HEK293 (cell line): ENCODE data around the gene FHIT.
A peak's percentile ranks its signal among the peaks of the same experiment; 100 is the strongest.

Experiments used
- CTCF ChIA-PET: fragments of 350-600 bp; formaldehyde crosslinking; extraction: SDS; loops from one replicate; lab custom pipeline; 2021; ENCODE audit warnings: antibody characterized with exemption; lab: Yijun Ruan, JAX
- POLR2A ChIA-PET: fragments of 300-600 bp; formaldehyde crosslinking; extraction: SDS; loops from one replicate; lab custom pipeline; 2020; ENCODE audit warnings: antibody characterized with exemption, inconsistent platforms; lab: Yijun Ruan, JAX
- H3K27ac ChIP-seq: fragments of 200-500 bp; sonication (Bioruptor generic); 2 replicates; pipeline ENCODE4 v1.5.1; 2014; ENCODE audit warnings: low read depth, low read length, control low read depth, inconsistent platforms; ENCODE audit errors: extremely low read depth
- H3K36me3 ChIP-seq, 2 experiments: fragments of 200-500 bp in 1 of 2; sonication (Bioruptor generic) in 1 of 2; 1 replicate in 1 of 2; 2 replicates in 1 of 2; pipeline ENCODE4 v1.5.1; 2014 to 2017; ENCODE audit warnings: inconsistent platforms in 2 of 2, low read length in 2 of 2; ENCODE audit not compliant: control insufficient read depth in 2 of 2, insufficient read depth in 1 of 2
- H3K4me1 ChIP-seq: fragments of 200-500 bp; sonication (Bioruptor generic); 2 replicates; pipeline ENCODE4 v1.5.1; 2014; ENCODE audit warnings: mild to moderate bottlenecking, low read length, inconsistent platforms; ENCODE audit not compliant: control insufficient read depth, insufficient read depth
- H3K4me3 ChIP-seq: 2 replicates; pipeline ENCODE4 v1.5.1; 2011; ENCODE audit warnings: low read depth, mild to moderate bottlenecking, control low read depth, low read length, moderate library complexity
- H3K9me3 ChIP-seq: fragments of 200-500 bp; sonication (Bioruptor generic); 2 replicates; pipeline ENCODE4 v1.5.1; 2014; ENCODE audit warnings: low read depth, low read length, inconsistent platforms; ENCODE audit not compliant: control insufficient read depth, insufficient read depth
- HIC1 ChIP-seq: fragments of 450-650 bp; formaldehyde crosslinking; IDR thresholded peaks from 2 replicates; pipeline ENCODE4 v1.5.1; 2016; ENCODE audit warnings: missing biosample characterization, missing genetic modification characterization
- KLF9 ChIP-seq: fragments of 450-650 bp; formaldehyde crosslinking; IDR thresholded peaks from 2 replicates; pipeline ENCODE4 v1.5.1; 2016; ENCODE audit warnings: missing biosample characterization, missing genetic modification characterization, low read depth
- OSR2 ChIP-seq: fragments of 450-650 bp; formaldehyde crosslinking; IDR thresholded peaks from 2 replicates; pipeline ENCODE4 v1.5.1; 2016; ENCODE audit warnings: missing biosample characterization, missing genetic modification characterization
- PRDM2 ChIP-seq: fragments of 450-650 bp; formaldehyde crosslinking; IDR thresholded peaks from 2 replicates; pipeline ENCODE4 v1.5.1; 2016; ENCODE audit warnings: missing biosample characterization, missing genetic modification characterization, borderline replicate concordance
- SCRT2 ChIP-seq: fragments of 450-650 bp; formaldehyde crosslinking; IDR thresholded peaks from 2 replicates; pipeline ENCODE4 v1.5.1; 2016; ENCODE audit warnings: missing biosample characterization, missing genetic modification characterization
- ZFP37 ChIP-seq: fragments of 450-650 bp; formaldehyde crosslinking; IDR thresholded peaks from 2 replicates; pipeline ENCODE4 v1.5.1; 2016; ENCODE audit warnings: missing biosample characterization, missing genetic modification characterization
- ZNF18 ChIP-seq: fragments of 450-650 bp; formaldehyde crosslinking; IDR thresholded peaks from 2 replicates; pipeline ENCODE4 v1.5.1; 2016; ENCODE audit warnings: missing biosample characterization, missing genetic modification characterization
- ZNF214 ChIP-seq: fragments of 450-650 bp; formaldehyde crosslinking; IDR thresholded peaks from 2 replicates; pipeline ENCODE4 v1.5.1; 2017; ENCODE audit warnings: missing biosample characterization, mild to moderate bottlenecking, missing genetic modification characterization, borderline replicate concordance
- ZNF23 ChIP-seq: fragments of 450-650 bp; formaldehyde crosslinking; IDR thresholded peaks from 2 replicates; pipeline ENCODE4 v1.5.1; 2016; ENCODE audit warnings: missing biosample characterization, missing genetic modification characterization, borderline replicate concordance
- ZNF248 ChIP-seq: fragments of 450-650 bp; formaldehyde crosslinking; IDR thresholded peaks from 2 replicates; pipeline ENCODE4 v1.5.1; 2017; ENCODE audit warnings: missing biosample characterization, missing genetic modification characterization
- ZNF449 ChIP-seq: fragments of 450-650 bp; formaldehyde crosslinking; IDR thresholded peaks from 2 replicates; pipeline ENCODE4 v1.5.1; 2017; ENCODE audit warnings: missing biosample characterization, mild to moderate bottlenecking, missing genetic modification characterization, moderate library complexity
- ZNF664 ChIP-seq: fragments of 450-650 bp; formaldehyde crosslinking; IDR thresholded peaks from 2 replicates; pipeline ENCODE4 v1.5.1; 2016; ENCODE audit warnings: missing biosample characterization, missing genetic modification characterization

Gene FHIT

GRCh38 chr3:60844256-60844655 lies 407.0 kb downstream of the FHIT start (continued):
- TF ChIP-seq ZNF18 (tag by site-specific recombination) (no peak), ZNF23 (no peak), OSR2 (tag by site-specific recombination) (no peak), ZFP37 (tag by site-specific recombination) (no peak), ZNF214 (tag by site-specific recombination) (no peak), PRDM2 (no peak)
- TF ChIP-seq, all 188 proteins: peak for 0

GRCh38 chr3:60841355-60841754 lies 409.9 kb downstream of the FHIT start:
- CTCF ChIA-PET: interaction anchor here (0.6 kb wide), 1 partner anchor 31 kb away, joined by 5 read pairs; no protein-coding TSS in a partner anchor
- H3K9me3 ChIP-seq: no peaks in the 10 kb centered on the region
- no peak overlapping the region for H3K27ac ChIP-seq
- POLR2A ChIA-PET: no interaction called here
- peaks cover 5% of the 10 kb centered on the region for H3K4me1 ChIP-seq
- no peak overlapping the region for H3K4me3 ChIP-seq
- TF ChIP-seq ZNF449 (tag by site-specific recombination) (peak; percentile 59), ZNF664 (tag by site-specific recombination) (no peak)
- no peaks in the 10 kb centered on the region for H3K36me3 ChIP-seq

GRCh38 chr3:60839246-60839645 lies 412.0 kb downstream of the FHIT start:
- ChIA-PET POLR2A (no interaction called here), CTCF (interaction anchor here (0.6 to 1.0 kb wide), 3 partner anchors 61 to 284 kb away, joined by 3 read pairs; no protein-coding TSS in a partner anchor)
- Histone ChIP-seq H3K36me3 (no peaks in the 10 kb centered on the region), H3K9me3 (no peaks in the 10 kb centered on the region), H3K4me1 (peaks cover 5% of the 10 kb centered on the region), H3K27ac (no peak overlapping the region), H3K4me3 (no peak overlapping the region)
- TF ChIP-seq HIC1 (tag by site-specific recombination) (no peak), KLF9 (tag by site-specific recombination) (no peak), SCRT2 (tag by site-specific recombination) (peak; percentile 33; the same call in 1 of the 2 replicates), ZNF248 (no peak)
